NCI-H2171 treated with DMSO at 0.1 percent for 48 hours (cell line): ENCODE results near the gene SIPA1.
A peak's percentile ranks its signal among the peaks of the same experiment; 100 is the strongest.

ENCODE experiments used
- DNase-seq: peaks from one replicate; lab custom pipeline; 2025; lab: John Stamatoyannopoulos, UW

The SIPA1 gene

DNA sequence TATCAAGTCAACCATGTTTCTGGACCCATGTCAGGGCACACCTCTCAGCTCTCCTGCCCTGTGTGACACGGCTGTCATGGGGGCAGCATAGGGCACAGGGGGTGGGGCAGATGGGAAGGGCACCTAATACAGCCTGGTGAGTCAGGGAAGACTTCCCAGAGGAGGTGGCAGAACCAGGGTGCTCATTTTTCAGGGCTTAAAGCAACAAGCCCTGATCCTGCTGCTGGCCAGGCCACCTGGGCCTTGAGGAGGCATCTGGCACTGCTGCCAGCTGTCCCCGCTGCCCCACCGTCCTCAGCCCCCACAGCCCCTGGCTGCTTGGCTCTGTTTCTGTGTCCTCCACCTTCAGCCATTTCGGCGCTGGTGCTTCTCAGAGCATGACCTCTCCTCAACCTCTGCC, 28.2 kb upstream of the SIPA1 start:
- DNase-seq, result no peak

DNA sequence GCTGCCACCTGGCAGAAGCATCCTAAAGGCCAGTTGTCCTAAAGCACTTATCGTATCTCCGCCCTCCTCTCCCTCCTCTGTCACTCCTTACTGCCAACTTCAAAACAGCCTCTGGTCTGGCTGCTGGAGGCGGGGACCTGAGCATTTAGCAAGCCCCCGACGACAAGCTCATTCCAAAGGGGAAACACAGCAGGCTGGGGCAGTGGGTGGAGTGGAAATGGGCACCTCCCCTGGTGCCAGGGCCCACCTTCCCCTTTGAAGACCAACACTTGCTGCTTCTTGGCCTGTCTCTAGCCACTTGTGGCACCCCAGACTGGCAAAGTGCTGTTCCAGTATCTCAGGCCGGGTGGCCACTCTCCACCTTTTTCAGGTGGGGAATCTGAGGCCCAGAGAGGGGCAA, 27.5 kb upstream of the SIPA1 start:
- no peak for DNase-seq

- DNase-seq, result no peak
Measured at GRCh38 chr11:65611028-65611757, 26.7 kb upstream of the SIPA1 start.

DNA sequence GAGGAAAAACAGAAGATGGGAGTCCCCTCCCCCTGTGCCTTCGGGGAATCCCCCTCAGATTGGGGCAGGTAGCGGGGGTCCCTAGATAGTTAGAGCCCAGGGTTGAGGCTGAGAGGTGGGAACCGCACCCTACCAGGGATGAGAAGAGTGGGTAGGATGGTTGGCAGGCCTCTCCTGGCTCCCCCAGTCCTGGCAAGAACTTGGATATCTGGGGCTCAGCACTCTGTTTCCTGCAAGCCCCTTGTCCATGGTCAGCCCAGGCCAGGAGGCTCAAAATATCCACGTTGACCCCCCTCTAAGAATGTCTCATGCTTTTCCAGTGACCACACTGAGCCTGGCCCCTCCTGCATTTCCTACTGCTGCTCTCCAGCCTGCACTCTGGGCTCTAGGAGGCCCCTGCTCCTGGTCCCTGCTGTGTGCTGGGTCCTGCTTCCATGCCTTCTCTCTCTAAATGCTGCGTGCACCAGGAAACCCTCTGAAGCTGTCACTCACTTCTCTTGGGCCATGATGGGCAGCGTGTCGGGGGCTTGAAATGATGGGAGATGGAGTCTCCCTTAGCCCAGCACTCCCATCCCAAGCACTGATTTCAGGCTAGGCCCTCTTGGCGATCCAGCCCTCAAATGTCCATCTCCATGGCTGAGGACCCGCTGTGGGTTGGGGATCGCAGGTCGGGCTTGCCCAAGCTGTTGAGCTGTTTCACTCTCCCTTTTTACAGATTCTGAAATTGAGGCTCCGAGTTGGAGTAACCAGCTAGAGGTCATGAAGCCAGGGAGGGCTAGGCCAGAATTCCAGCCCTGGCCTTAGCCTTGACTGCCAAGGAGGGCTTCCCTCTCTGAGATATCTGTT, 25.9 kb upstream of the SIPA1 start:
- no peak for DNase-seq

GRCh38 chr11:65612691-65613090, 25.2 kb upstream of the SIPA1 start:
- no peak for DNase-seq

GRCh38 chr11:65613091-65613928, 24.6 kb upstream of the SIPA1 start:
- no peak for DNase-seq

DNA sequence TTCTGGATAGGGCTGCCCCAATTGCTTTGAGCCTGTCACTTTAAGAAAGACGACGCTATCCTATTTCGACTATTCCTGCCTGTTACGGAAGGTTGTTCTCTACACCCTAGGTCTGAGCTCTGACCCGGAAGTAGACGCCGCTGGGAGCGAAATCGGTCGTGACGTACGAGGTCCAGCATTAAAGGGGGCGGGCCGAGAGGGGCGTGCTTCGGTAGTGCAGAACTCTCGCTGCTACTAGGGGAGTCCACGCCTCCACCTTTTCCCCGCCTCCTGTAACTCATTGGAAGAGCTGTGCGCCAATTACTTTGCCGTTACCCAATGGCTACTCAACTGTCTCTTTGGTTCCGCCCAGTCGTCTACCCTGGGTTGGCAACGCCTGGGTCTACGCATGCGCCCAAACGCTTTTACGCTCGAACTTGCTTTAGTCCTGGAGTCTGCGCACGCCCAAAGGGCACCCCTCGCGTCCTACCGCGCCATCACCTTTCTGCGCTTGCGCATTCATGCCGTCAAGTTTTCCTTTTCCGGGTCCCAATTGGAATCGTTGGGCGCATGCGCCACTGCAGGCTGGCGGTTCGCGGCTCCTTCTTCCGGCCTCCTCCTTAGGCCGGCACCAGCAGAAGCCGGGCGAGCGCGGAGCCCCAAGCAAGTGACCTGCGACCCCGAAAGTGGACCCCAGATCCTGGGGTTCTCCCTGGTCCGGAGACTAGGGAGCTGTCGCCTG, 22.5 kb upstream of the SIPA1 start, which contains the start of gene PCNX3:
PCNX3 (plus strand) TSS at position 548 of the 721 bp plus-strand sequence. CDS start 536 bp downstream, outside the sequence.
- peak; percentile 100 for DNase-seq

DNA sequence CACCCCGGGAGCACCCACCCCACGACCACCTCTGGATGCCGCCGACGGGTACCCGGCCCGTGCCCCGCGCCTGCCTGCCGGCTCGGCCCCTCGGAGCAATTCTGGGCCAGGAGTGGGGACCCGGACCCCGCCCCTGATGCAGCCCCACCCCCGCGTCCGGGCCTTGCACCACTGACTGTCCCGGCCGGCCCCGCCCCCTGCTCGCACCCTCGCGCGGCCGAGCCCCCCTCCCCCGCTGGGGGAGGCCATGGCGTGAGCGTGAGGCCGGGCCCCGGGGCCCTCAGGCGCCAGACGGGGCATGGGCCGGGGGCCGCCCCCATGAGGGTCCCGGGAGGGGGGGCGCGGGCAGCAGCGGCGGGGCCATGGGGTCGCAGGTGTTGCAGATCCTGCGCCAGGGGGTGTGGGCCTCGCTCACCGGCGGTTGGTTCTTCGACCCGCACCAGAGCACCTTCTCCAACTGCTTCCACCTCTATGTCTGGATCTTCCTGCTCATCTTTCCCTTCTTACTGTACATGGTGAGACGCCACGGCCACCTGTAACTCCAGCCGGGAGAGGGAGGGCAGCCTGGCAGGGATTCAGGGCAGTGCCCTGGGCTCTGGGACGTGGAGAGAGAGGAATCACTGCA, 21.8 kb upstream of the SIPA1 start:
- DNase-seq, result peak; percentile 45

DNA sequence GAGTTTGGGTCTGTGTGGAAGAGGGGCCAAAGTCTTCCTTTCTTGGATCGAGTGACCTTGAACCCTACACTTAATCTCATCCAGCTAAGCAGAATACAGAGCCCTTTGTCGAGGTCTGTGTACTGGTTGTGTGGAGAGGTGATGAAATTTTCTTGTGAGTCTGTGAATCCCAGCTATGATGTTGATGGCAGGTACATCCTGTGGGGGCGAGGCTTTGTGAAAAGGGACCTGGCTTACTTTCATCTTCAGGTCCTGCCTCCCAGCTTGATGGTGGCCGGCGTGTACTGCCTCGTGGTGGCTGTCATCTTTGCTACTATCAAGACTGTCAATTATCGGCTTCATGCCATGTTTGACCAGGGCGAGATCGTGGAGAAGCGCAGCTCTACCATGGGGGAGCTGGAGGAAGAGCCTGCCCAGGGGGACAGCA, 21.3 kb upstream of the SIPA1 start:
- DNase-seq, result no peak

GRCh38 chr11:65617136-65617850, 20.6 kb upstream of the SIPA1 start:
- no peak for DNase-seq

DNA sequence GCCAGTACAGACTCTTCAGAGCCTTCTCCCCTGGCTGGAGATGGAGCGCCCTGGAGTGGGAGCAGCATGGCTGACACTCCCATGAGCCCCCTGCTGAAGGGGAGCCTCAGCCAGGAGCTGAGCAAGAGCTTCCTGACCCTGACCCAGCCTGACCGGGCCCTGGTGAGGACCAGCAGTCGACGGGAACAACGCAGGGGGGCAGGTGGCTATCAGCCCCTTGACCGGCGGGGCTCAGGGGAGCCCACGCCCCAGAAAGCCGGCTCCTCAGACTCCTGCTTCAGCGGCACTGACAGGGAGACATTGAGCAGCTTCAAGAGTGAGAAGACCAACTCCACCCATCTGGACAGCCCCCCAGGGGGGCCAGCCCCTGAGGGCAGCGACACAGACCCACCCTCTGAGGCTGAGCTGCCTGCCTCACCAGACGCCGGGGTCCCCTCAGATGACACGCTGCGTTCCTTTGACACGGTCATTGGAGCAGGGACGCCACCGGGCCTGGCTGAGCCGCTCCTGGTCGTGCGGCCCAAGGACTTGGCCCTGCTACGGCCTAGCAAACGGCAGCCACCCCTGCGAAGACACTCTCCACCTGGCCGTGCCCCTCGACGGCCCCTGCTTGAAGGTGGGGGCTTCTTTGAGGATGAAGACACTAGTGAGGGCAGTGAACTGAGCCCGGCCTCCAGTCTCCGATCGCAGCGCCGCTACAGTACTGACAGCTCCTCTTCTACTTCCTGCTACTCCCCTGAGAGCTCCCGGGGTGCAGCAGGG, 19.7 kb upstream of the SIPA1 start:
- no peak for DNase-seq

- peak; percentile 61 for DNase-seq
Measured at GRCh38 chr11:65618763-65619162, 19.1 kb upstream of the SIPA1 start.

GRCh38 chr11:65619281-65619928, 18.5 kb upstream of the SIPA1 start:
- no peak for DNase-seq

DNA sequence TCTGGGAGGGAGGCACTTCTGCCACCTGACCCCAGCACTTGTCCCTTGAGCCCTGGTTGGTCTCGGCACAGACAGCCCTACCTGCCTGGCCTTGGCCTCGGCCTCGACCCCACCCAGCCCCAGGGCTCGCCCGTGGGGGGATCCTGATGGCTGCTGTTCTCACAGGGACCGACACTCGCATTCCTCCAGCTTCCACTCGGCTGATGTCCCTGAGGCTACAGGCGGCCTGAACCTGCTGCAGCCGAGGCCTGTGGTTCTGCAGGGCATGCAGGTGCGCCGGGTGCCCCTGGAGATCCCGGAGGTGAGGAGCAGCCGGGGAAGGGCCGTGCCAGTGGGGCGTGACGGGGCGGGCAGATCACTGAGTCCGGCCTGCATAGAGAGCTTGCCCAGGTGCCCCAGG, 17.2 kb upstream of the SIPA1 start:
- DNase-seq, result no peak

DNA sequence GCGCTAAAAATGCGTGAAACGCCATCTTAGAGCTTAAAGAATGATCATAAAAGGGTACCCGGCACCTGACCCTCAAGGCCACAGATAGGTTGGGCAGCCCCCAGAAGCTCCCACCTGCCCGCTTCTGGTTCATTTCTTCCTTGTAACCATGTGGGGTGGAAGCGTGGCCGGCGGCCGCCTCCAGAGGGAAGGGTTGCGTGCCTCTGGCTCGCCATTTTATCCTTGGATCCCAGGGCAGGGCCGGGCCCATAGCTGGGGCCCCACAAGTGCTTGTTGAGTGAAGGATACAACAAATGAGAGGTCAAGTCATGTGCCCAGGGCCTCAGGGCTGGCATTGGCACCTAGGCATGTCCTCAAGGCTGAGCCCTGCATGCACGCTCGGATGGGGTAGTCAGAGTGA, 16.4 kb upstream of the SIPA1 start:
- DNase-seq, result no peak

DNA sequence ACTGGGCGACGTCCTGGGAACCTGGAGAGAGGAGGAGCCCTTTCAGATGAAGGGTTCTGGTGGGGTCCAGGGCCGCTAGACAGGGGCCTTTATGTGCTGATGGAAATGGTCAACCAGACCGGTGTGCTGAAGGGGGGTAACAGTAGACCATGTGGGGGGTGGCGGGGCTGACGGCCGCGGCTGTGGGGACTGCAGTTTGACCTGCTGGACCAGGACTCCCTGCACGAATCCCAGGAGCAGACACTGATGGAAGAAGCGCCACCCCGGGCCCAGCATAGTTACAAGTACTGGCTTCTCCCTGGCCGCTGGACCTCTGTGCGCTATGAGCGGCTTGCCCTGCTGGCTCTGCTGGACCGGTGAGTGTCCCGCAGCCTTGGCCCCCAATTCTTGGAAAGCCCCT, 15.9 kb upstream of the SIPA1 start:
- DNase-seq, result no peak

- DNase-seq, result no peak
Measured at GRCh38 chr11:65623177-65623576, 14.7 kb upstream of the SIPA1 start.

GRCh38 chr11:65623852-65624616, 13.9 kb upstream of the SIPA1 start:
- no peak for DNase-seq
